Measurements from ENCODE around the gene AMELY.
"Not testable (repeated sequence)": the region's sequence is repeated elsewhere in the genome, so short reads cannot be mapped to it uniquely, and the experiment has no call there.

AMELY gene

GRCh38 chrY:6911253-6911881 is at the start of gene AMELY:
Gene AMELY, minus strand, starts transcription at chrY:6911752. Its CDS starts 39,144 bp downstream, at chrY:6872608.
- no peak for DNase-seq (ENCODE audit: low spot score)

GRCh38 chrY:6949947-6950346 is 38.4 kb upstream of the AMELY start:
- no peak for DNase-seq (ENCODE audit: low spot score)

- DNase-seq (ENCODE audit: low spot score), result no peak
Measured at GRCh38 chrY:6948378-6948777, 36.8 kb upstream of the AMELY start.

- no peak for DNase-seq (ENCODE audit: low spot score)
Measured at GRCh38 chrY:6947695-6948094, 36.1 kb upstream of the AMELY start.

GRCh38 chrY:6935497-6935896 is 23.9 kb upstream of the AMELY start:
- no peak for DNase-seq (ENCODE audit: low spot score)

- DNase-seq (ENCODE audit: low spot score), result no peak
Measured at GRCh38 chrY:6931779-6932396, 20.3 kb upstream of the AMELY start.

GRCh38 chrY:6929237-6929636 is 17.7 kb upstream of the AMELY start:
- no peak for DNase-seq (ENCODE audit: low spot score)

- DNase-seq (ENCODE audit: low spot score), result no peak
Measured at GRCh38 chrY:6928265-6928664, 16.7 kb upstream of the AMELY start.

- DNase-seq (ENCODE audit: low spot score), result no peak
Measured at GRCh38 chrY:6921061-6921460, 9.5 kb upstream of the AMELY start.

GRCh38 chrY:6913362-6913761 is 1.8 kb upstream of the AMELY start:
- no peak for DNase-seq (ENCODE audit: low spot score)

GRCh38 chrY:6910372-6911252 is 940 bp downstream of the AMELY start, which contains the start of gene TBL1Y:
Gene TBL1Y, plus strand, starts transcription at chrY:6910697. Its CDS starts 114,388 bp downstream, at chrY:7025085.
- no peak for DNase-seq (ENCODE audit: low spot score)

GRCh38 chrY:6909856-6910255 is 1.7 kb downstream of the AMELY start:
- no peak for DNase-seq (ENCODE audit: low spot score)

GRCh38 chrY:6909118-6909521 is 2.4 kb downstream of the AMELY start:
- no peak for DNase-seq (ENCODE audit: low spot score)

- not testable (repeated sequence) for DNase-seq (ENCODE audit: low spot score)
Measured at GRCh38 chrY:6908021-6908420, 3.5 kb downstream of the AMELY start.

- DNase-seq (ENCODE audit: low spot score), result no peak
Measured at GRCh38 chrY:6907591-6907990, 4.0 kb downstream of the AMELY start.

GRCh38 chrY:6902116-6902515 is 9.4 kb downstream of the AMELY start:
- not testable (repeated sequence) for DNase-seq (ENCODE audit: low spot score)

- no peak for DNase-seq (ENCODE audit: low spot score)
Measured at GRCh38 chrY:6895236-6895635, 16.3 kb downstream of the AMELY start.

GRCh38 chrY:6894496-6894895 is 17.1 kb downstream of the AMELY start:
- no peak for DNase-seq (ENCODE audit: low spot score)

- DNase-seq (ENCODE audit: low spot score), result no peak
Measured at GRCh38 chrY:6849384-6849783, 62.2 kb downstream of the AMELY start.

- DNase-seq (ENCODE audit: low spot score), result not testable (repeated sequence)
Measured at GRCh38 chrY:6842650-6843049, 68.9 kb downstream of the AMELY start.

All from kidney tubule cell (primary cell).